HG03432 (cell line): ENCODE results near the gene CWC25.
"Not testable (repeated sequence)": the region's sequence is repeated elsewhere in the genome, so short reads cannot be mapped to it uniquely, and the experiment has no call there.

Experiments used
- ATAC-seq: cut with Tn5 transposase; IDR thresholded peaks from one replicate; pipeline ENCODE4 v1.9.1; 2021; ENCODE audit warnings: mild to moderate bottlenecking, moderate library complexity; ENCODE audit not compliant: unreplicated experiment

The CWC25 gene

DNA sequence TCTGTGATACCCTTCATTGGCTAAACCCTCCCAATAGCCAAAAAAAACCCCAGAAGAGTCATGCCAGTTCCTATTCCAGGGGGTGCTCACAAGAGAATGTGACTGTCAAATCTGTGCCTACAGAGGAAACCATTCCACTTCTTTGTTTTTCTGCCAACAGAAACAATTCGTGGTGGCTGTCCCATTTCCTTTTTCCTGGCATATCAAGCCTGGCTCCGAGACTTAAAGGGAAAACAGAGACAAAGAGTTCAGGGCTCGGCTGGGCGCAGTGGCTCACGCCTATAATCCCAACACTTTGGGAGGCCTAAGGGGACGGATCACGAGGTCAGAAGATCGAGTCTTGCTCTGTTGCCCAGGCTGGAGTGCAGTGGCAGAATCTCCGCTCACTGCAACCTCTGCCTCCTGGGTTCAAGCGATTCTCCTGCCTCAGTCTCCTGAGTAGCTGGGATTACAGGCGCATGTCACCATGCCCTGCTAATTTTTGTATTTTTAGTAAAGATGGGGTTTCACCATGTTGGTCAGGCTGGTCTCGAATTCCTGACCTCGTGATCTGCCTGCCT is 34.9 kb downstream of the CWC25 start:
- not testable (repeated sequence) for ATAC-seq

DNA sequence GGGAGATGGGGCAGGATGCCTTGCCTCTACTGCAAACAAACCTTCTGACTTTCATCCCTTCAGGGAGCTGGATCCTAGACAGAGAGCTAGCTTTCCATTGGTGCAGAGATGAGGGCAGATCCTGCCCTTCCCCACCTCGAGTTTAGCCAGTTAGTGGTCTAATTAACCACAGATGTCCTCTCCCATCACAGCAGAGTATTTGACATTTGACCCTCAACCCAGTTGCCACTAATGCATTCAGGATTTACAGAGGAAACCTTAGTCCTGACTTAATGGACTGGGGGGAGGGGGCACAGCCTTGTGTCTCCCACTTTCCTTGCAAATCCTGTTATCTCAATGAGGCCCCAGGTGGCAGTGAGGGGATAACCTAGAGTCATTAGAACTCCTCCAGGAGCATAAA is 35.9 kb downstream of the CWC25 start:
- ATAC-seq: no peak

GRCh38 chr17:38787999-38788398 is 37.1 kb downstream of the CWC25 start:
- ATAC-seq: not testable (repeated sequence)

GRCh38 chr17:38786372-38786771 is 38.7 kb downstream of the CWC25 start:
- ATAC-seq: no peak

DNA sequence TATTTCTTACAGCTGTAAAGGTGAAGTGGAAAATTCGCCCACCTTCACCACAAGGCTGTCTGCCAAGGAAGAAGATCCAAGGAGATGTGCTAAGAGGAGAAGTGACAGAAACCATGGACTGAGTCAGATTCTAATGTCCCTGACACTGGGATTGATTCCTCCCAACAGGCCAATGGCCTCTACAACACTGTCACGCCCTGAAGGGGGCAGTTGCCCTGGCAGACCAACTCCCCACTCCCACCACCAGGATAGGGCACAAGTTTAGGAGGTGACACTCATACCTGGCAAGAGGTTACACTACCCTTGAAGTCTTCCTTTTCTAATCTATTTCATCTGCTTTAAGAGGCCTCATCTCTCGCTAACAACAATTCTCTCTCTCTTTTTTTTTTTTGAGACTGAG is 41.9 kb downstream of the CWC25 start:
- ATAC-seq: no peak

- ATAC-seq: no peak
Observed at GRCh38 chr17:38779965-38780752, 45.0 kb downstream of the CWC25 start.

GRCh38 chr17:38777641-38778250 is 47.4 kb downstream of the CWC25 start:
- ATAC-seq: no peak

DNA sequence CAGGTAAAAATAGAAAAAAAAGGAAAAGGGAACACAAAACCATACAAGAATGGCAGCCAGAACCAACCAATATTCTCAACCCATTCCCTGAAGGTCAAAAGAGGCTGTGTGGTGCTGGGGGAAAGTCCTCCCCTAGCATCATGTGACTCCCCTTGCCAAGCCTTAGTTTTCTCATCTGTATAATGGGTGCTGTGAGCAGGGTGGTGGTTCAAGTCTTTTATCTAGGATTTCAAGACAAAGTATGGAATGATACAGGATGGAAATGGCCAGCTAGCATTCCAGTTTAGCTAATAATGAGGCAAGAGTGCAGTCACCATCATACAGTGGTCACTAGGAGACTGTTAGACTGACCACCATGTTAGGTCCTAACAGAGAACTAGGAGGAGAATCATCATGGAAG is 51.9 kb downstream of the CWC25 start:
- ATAC-seq: no peak

GRCh38 chr17:38768417-38768816 is 56.7 kb downstream of the CWC25 start:
- no peak for ATAC-seq

GRCh38 chr17:38766341-38766740 is 58.8 kb downstream of the CWC25 start:
- ATAC-seq: no peak

GRCh38 chr17:38762231-38762630 is 62.9 kb downstream of the CWC25 start:
- ATAC-seq: no peak

DNA sequence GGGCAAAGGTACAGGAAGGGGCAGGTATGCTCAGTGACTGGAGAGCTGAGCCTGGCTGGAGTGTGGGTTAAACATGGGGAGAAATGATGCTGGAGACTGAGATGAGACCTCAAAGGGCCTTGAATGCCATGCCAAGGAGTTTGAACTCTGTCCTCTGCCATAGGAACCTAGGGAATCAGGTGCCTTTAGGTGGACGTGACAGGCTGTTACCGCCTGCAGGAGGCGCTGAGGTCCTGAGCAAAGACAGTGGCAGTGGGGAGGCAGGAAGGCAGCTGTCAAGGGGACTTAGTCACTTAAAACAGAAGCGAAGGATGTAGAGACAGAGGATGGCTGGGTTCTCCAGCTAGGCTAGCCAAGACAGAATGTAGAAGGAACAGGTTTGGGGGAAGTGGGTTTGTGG is 63.5 kb downstream of the CWC25 start:
- no peak for ATAC-seq

DNA sequence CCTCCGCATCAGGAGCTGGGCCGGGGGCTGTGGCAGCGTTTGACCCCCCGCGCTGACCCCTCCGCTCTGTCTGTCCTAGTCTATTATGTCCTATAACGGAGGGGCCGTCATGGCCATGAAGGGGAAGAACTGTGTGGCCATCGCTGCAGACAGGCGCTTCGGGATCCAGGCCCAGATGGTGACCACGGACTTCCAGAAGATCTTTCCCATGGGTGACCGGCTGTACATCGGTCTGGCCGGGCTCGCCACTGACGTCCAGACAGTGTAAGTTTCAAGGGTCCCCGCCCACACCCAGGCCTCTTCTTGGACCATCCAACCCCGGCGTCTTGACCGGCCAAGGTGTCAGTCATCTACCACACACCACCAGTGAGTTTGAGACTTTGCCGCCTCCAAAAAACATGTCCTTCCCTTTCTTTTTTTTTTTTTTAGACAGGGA is 72.0 kb downstream of the CWC25 start:
- no peak for ATAC-seq

GRCh38 chr17:38752308-38753070 is 72.6 kb downstream of the CWC25 start, which contains the start of gene PSMB3:
Gene PSMB3 (plus strand): TSS chr17:38752741. CDS start chr17:38752827, 86 bp downstream.
- peak; percentile 78 for ATAC-seq

- ATAC-seq: peak; percentile 32
Observed at GRCh38 chr17:38751808-38752307, 73.3 kb downstream of the CWC25 start.

- ATAC-seq: no peak
Observed at GRCh38 chr17:38751144-38751807, 73.8 kb downstream of the CWC25 start.
